Measurements from ENCODE around the gene RAB3GAP1.
"Not testable (repeated sequence)": the region's sequence is repeated elsewhere in the genome, so short reads cannot be mapped to it uniquely, and the experiment has no call there.

Gene RAB3GAP1

DNA sequence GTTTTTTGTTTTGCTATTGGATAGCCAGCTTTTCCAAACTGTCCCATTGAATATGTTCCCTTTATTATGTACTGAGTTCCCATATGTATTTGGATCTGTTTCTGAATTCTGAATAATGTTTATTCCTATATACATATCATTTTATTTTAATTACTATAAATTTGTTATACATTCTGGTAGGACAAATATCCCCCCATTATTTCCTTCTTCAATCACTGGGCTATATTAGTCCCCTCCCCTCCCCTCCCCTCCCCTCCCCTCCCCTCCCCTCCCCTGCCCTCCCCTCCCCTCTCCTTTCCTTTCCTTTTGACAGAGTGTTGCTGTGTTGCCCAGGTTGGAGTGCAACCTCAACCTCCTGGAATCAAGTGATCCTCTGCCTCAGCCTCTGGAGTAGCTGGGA lies 26.3 kb downstream of the RAB3GAP1 start:
- peaks cover 14% of the 10 kb centered on the region; the same call in 1 of the 2 replicates for H3K36me3 ChIP-seq (ENCODE audit: insufficient read depth, low read length)
- H3K9ac ChIP-seq (ENCODE audit: low read depth, low read length) = no peak overlapping the region
- H2AFZ ChIP-seq (ENCODE audit: low read depth, low read length) = no peak overlapping the region
- ATAC-seq (ENCODE audit: insufficient read depth, low read depth) (no peak), DNase-seq (no peak)
- H3K4me1 ChIP-seq (ENCODE audit: insufficient read depth, low read length) = no peaks in the 10 kb centered on the region
- TF ChIP-seq, protein P1, sequence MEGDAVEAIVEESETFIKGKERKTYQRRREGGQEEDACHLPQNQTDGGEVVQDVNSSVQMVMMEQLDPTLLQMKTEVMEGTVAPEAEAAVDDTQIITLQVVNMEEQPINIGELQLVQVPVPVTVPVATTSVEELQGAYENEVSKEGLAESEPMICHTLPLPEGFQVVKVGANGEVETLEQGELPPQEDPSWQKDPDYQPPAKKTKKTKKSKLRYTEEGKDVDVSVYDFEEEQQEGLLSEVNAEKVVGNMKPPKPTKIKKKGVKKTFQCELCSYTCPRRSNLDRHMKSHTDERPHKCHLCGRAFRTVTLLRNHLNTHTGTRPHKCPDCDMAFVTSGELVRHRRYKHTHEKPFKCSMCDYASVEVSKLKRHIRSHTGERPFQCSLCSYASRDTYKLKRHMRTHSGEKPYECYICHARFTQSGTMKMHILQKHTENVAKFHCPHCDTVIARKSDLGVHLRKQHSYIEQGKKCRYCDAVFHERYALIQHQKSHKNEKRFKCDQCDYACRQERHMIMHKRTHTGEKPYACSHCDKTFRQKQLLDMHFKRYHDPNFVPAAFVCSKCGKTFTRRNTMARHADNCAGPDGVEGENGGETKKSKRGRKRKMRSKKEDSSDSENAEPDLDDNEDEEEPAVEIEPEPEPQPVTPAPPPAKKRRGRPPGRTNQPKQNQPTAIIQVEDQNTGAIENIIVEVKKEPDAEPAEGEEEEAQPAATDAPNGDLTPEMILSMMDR (IDR thresholded peaks at IDR 0.05; ENCODE audit: borderline replicate concordance, extremely low read depth, low read length, poor library complexity, severe bottlenecking) = no peak
- no peak for TF ChIP-seq EZH2 (IDR thresholded peaks at IDR 0.05; ENCODE audit: borderline replicate concordance, low read depth, low read length, severe bottlenecking)
- no peak overlapping the region for H3K4me2 ChIP-seq (ENCODE audit: insufficient read depth, low read length)
- H3K79me2 ChIP-seq (ENCODE audit: insufficient read depth, low read length) = peaks cover 20% of the 10 kb centered on the region
- no peaks in the 10 kb centered on the region for H4K20me1 ChIP-seq (ENCODE audit: insufficient read depth, low read length)
- no peak overlapping the region for H3K27ac ChIP-seq (ENCODE audit: low read length)
- H3K27me3 ChIP-seq (ENCODE audit: insufficient read depth, low read length, poor library complexity) = no peaks in the 10 kb centered on the region
- H3K9me3 ChIP-seq (ENCODE audit: insufficient read depth, low read length, severe bottlenecking) = peaks cover 10% of the 10 kb centered on the region
- no peak overlapping the region for H3K4me3 ChIP-seq (ENCODE audit: low read depth in 1 of 2, low read length in 2 of 2)

DNA sequence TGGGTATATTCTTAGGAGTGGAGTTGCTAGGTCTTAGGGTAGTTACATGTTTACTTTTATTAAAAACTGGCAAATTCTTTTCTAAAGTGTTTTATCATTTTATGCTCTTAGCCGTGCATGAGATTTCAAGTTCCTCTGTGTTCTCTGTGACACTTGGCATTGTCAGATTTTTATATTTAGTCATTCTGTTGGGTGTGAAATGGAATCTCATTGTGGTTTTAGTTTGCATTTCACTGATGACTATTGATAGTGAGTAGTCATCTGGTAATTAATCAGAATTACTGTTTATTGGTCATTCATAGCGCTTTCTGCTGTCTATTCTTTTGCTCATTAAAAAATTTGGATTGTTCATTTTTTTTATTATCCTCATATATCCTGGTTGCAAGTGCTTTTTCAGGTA lies 34.1 kb downstream of the RAB3GAP1 start:
- no peak for ATAC-seq (ENCODE audit: insufficient read depth, low read depth)

DNA sequence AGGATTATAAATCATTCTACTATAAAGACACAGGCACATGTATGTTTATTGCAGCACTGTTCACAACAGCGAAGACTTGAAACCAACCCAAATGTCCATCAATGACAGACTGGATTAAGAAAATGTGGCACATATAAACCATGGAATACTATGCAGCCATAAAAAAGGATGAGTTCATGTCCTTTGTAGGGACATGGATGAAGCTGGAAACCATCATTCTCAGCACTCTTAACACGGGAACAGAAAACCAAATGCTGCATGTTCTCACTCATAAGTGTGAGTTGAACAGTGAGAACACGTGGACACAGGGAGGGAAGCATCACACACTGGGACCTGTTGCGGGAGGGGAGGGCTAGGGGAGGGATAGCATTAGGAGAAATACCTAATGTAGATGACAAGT lies 37.5 kb downstream of the RAB3GAP1 start:
- not testable (repeated sequence) for H3K4me2 ChIP-seq (ENCODE audit: insufficient read depth, low read length); DNase-seq; H3K9ac ChIP-seq (ENCODE audit: low read depth, low read length); H3K27ac ChIP-seq (ENCODE audit: low read length); H3K4me1 ChIP-seq (ENCODE audit: insufficient read depth, low read length); H3K9me3 ChIP-seq (ENCODE audit: insufficient read depth, low read length, severe bottlenecking); H4K20me1 ChIP-seq (ENCODE audit: insufficient read depth, low read length); H3K4me3 ChIP-seq (ENCODE audit: low read depth in 1 of 2, low read length in 2 of 2); H3K27me3 ChIP-seq (ENCODE audit: insufficient read depth, low read length, poor library complexity); H2AFZ ChIP-seq (ENCODE audit: low read depth, low read length); ATAC-seq (ENCODE audit: insufficient read depth, low read depth)
- Histone ChIP-seq H3K79me2 (ENCODE audit: insufficient read depth, low read length) (peaks cover 15% of the 10 kb centered on the region), H3K36me3 (ENCODE audit: insufficient read depth, low read length) (peaks cover 16% of the 10 kb centered on the region; the same call in 1 of the 2 replicates)

More for the DNA sequence above, 34.1 kb downstream of the RAB3GAP1 start:
- H3K36me3 ChIP-seq (ENCODE audit: insufficient read depth, low read length) = peaks cover 8% of the 10 kb centered on the region; the same call in 1 of the 2 replicates
- peaks cover 17% of the 10 kb centered on the region for H3K79me2 ChIP-seq (ENCODE audit: insufficient read depth, low read length)
- H3K4me3 ChIP-seq (ENCODE audit: low read depth in 1 of 2, low read length in 2 of 2) = no peak overlapping the region
- H3K4me1 ChIP-seq (ENCODE audit: insufficient read depth, low read length) = no peaks in the 10 kb centered on the region
- H3K9ac ChIP-seq (ENCODE audit: low read depth, low read length) = no peak overlapping the region
- H2AFZ ChIP-seq (ENCODE audit: low read depth, low read length) = no peak overlapping the region
- H3K9me3 ChIP-seq (ENCODE audit: insufficient read depth, low read length, severe bottlenecking) = no peaks in the 10 kb centered on the region
- no peak for TF ChIP-seq EZH2 (IDR thresholded peaks at IDR 0.05; ENCODE audit: borderline replicate concordance, low read depth, low read length, severe bottlenecking)
- TF ChIP-seq, protein P1 (IDR thresholded peaks at IDR 0.05; ENCODE audit: borderline replicate concordance, extremely low read depth, low read length, poor library complexity, severe bottlenecking) = no peak
- DNase-seq = no peak
- H3K4me2 ChIP-seq (ENCODE audit: insufficient read depth, low read length) = no peak overlapping the region
- H4K20me1 ChIP-seq (ENCODE audit: insufficient read depth, low read length) = no peaks in the 10 kb centered on the region
- no peaks in the 10 kb centered on the region for H3K27me3 ChIP-seq (ENCODE audit: insufficient read depth, low read length, poor library complexity)
- H3K27ac ChIP-seq (ENCODE audit: low read length) = no peak overlapping the region

DNA sequence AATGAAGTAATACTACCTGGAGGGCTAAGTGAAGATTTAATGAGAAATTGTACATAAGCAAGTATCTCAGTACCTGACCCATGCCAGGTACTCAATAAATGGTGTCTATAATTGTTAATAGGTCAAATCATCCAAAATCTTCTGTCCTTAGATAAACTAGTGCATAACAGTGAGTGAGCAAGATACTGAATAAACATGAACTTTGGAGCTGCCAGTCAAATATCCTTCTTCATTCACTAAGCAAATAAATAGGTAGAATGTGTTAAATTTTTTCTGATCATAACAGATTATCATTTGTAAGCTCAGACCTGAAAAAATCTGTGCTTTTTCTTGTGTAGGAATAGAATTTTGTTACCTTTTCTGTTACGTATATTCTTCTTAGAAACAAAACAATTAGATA lies 39.6 kb downstream of the RAB3GAP1 start:
- DNase-seq (no peak), ATAC-seq (ENCODE audit: insufficient read depth, low read depth) (no peak)
- no peaks in the 10 kb centered on the region for H3K4me1 ChIP-seq (ENCODE audit: insufficient read depth, low read length)
- no peak overlapping the region for H3K4me2 ChIP-seq (ENCODE audit: insufficient read depth, low read length)
- H4K20me1 ChIP-seq (ENCODE audit: insufficient read depth, low read length) = no peaks in the 10 kb centered on the region
- no peak overlapping the region for H3K4me3 ChIP-seq (ENCODE audit: low read depth in 1 of 2, low read length in 2 of 2)
- TF ChIP-seq, protein P1 (IDR thresholded peaks at IDR 0.05; ENCODE audit: borderline replicate concordance, extremely low read depth, low read length, poor library complexity, severe bottlenecking) = no peak
- TF ChIP-seq EZH2 (IDR thresholded peaks at IDR 0.05; ENCODE audit: borderline replicate concordance, low read depth, low read length, severe bottlenecking) = no peak
- H3K27me3 ChIP-seq (ENCODE audit: insufficient read depth, low read length, poor library complexity) = no peaks in the 10 kb centered on the region
- H2AFZ ChIP-seq (ENCODE audit: low read depth, low read length) = no peak overlapping the region
- H3K36me3 ChIP-seq (ENCODE audit: insufficient read depth, low read length) = peaks cover 23% of the 10 kb centered on the region; the same call in 1 of the 2 replicates
- no peak overlapping the region for H3K9ac ChIP-seq (ENCODE audit: low read depth, low read length)
- peaks cover 8% of the 10 kb centered on the region for H3K79me2 ChIP-seq (ENCODE audit: insufficient read depth, low read length)
- no peaks in the 10 kb centered on the region for H3K9me3 ChIP-seq (ENCODE audit: insufficient read depth, low read length, severe bottlenecking)
- H3K27ac ChIP-seq (ENCODE audit: low read length) = no peak overlapping the region

Measured in DND-41 (cell line).